ENCODE data around the gene SYCP3.
"Not testable (repeated sequence)": the region's sequence is repeated elsewhere in the genome, so short reads cannot be mapped to it uniquely, and the experiment has no call there.

SYCP3 gene

DNA sequence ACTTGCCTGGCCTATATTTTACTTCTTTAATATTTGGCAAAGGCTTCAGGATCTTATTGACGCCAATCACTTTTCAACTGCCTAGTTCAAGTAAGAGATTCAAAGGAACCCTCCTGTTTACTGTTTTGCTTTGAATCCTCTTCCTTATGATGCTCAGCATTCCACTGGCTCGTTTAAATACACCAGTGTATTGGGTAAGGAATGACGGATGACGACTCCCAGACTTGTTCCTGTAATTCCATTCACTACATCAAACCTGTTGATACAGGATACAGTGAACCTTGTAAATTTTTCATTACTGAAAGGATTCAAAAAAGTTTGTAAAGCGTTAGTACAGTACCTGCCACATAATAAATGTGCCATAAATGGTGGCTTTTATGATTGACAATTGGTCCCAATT, 1.7 kb upstream of the SYCP3 start:
- Histone ChIP-seq H3K4me2 (no peak overlapping the region), H3K9me3 (replicated peaks in 1 of 11) (peaks cover 0 to 18% (median 11%) of the 10 kb centered on the region in 11 experiments; a peak in 14 of 22 replicates), H3K4me3 (no peak overlapping the region), H3K36me3 (peaks cover 23 to 70% (median 48%) of the 10 kb centered on the region in 11 experiments), H3K9ac (no peak overlapping the region), H3K27me3 (no peaks in the 10 kb centered on the region), H4K20me1 (0 out of 22 replicates have a peak, but pooled peaks cover 0 to 4% (median 0%) of the 10 kb centered on the region in 11 experiments), H3K27ac (no peak overlapping the region), H3K4me1 (peaks cover 8 to 36% (median 28%) of the 10 kb centered on the region in 10 experiments; a peak in 19 of 20 replicates)
- no peak for TF ChIP-seq Cebpa-rat (IDR thresholded peaks at IDR 0.05)

DNA sequence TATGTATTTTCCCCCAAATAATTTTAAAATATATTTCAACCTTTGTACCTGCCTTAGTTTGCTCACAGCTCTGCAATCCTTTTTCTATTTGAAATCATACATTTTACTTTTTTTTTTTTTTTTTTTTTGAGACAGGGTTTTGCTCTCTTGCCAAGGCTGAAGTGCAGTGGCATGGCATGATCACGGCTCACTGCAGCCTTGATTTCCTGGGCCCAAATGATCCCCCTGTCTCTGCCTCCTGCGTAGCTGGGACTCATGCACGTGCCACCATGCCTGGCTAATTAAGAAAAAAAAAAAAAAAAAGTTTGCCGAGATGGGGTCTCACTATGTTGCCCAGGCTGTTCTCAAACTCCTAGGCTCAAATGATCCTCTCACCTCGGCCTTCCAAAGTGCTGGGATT, 1.3 kb upstream of the SYCP3 start:
- Histone ChIP-seq H3K4me2 (no peak overlapping the region), H4K20me1 (0 out of 22 replicates have a peak, but pooled peaks cover 0 to 4% (median 0%) of the 10 kb centered on the region in 11 experiments), H3K27ac (no peak overlapping the region), H3K9ac (no peak overlapping the region), H3K9me3 (replicated peaks in 1 of 11) (peaks cover 0 to 18% (median 11%) of the 10 kb centered on the region in 11 experiments; a peak in 14 of 22 replicates), H3K27me3 (no peaks in the 10 kb centered on the region), H3K4me1 (peaks cover 8 to 36% (median 28%) of the 10 kb centered on the region in 10 experiments; a peak in 19 of 20 replicates), H3K4me3 (no peak overlapping the region), H3K36me3 (peaks cover 21 to 66% (median 44%) of the 10 kb centered on the region in 11 experiments)
- TF ChIP-seq Cebpa-rat (IDR thresholded peaks at IDR 0.05), result no peak

DNA sequence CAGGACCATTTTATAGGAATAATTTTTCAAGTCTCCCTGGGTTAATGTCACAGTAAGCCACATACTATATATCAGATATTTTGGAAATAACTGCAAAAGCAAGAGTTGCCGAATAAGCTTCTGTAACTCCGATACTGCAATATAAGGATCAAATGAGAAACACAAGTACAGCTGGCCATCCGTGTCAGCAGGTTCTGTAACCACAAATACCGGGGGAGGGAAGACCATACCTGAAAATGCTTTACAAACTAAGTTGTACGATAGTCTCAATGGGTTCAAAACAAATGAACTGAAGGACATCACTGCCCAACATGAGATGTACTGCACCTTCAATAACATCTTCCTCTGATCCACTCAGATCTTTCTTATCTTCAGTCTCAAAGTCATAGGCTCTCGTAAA, 1.8 kb downstream of the SYCP3 start:
- Histone ChIP-seq H3K4me1 (peaks cover 0 to 9% (median 4%) of the 10 kb centered on the region in 10 experiments; a peak in 13 of 20 replicates), H3K9ac (no peak overlapping the region), H3K36me3 (peaks cover 21 to 64% (median 44%) of the 10 kb centered on the region in 11 experiments)

DNA sequence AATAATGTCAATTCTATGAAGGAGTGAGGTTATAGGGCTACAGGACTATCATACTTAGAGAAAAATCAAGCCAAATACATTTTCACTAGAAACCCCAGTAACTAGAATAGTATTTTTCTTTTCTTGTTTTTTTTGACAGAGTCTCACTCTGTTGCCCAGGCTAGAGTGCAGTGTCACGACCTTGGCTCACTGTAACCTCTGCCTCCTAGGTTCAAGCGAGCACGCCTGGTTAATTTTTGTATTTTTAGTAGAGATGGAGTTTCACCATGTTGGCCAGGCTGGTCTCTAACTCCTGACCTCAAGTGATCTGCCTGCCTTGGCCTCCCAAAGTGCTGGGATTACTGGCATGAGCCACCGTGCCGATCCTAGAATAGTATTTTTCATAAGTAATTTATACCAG, 4.8 kb downstream of the SYCP3 start:
- not testable (repeated sequence) for H3K9ac ChIP-seq, H3K4me1 ChIP-seq, H3K4me3 ChIP-seq, H4K20me1 ChIP-seq, H3K4me2 ChIP-seq, H3K27ac ChIP-seq, H3K27me3 ChIP-seq
- H3K36me3 ChIP-seq, result peaks cover 32 to 74% (median 46%) of the 10 kb centered on the region in 11 experiments
- peaks cover 0 to 15% (median 10%) of the 10 kb centered on the region in 11 experiments; a peak in 14 of 22 replicates for H3K9me3 ChIP-seq (replicated peaks in 1 of 11)

More for the DNA sequence above, 1.8 kb downstream of the SYCP3 start:
- no peak for TF ChIP-seq Cebpa-rat (IDR thresholded peaks at IDR 0.05)
- Histone ChIP-seq H3K9me3 (replicated peaks in 1 of 11) (peaks cover 0 to 18% (median 11%) of the 10 kb centered on the region in 11 experiments; a peak in 14 of 22 replicates), H3K4me2 (no peak overlapping the region), H3K27me3 (no peaks in the 10 kb centered on the region), H3K27ac (no peak overlapping the region), H3K4me3 (no peak overlapping the region), H4K20me1 (no peaks in the 10 kb centered on the region)

DNA sequence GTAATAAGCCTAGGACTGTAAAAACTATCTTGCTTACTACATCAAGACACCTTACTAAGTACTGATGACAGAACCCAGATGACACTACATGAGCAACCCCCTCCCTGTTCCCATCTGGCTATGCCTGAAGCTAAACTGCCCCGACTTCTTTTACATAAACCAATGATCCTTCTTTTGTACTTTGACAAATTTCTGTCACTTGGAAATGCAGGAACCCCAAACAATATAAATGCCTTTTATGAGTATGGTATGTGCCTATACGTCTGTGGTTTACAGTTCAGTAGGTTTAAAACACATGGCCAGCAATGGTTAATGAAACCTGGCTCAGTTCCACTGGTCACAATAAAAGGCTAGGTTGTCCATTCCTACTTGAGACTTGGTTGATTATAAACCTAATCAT, 6.1 kb downstream of the SYCP3 start:
- H3K4me3 ChIP-seq, result no peak overlapping the region
- H3K9me3 ChIP-seq (replicated peaks in 1 of 11), result peaks cover 0 to 2% (median 0%) of the 10 kb centered on the region in 11 experiments; a peak in 2 of 22 replicates
- no peaks in the 10 kb centered on the region for H3K4me1 ChIP-seq
- no peak overlapping the region for H3K27ac ChIP-seq
- no peaks in the 10 kb centered on the region for H3K27me3 ChIP-seq
- peaks cover 25 to 74% (median 33%) of the 10 kb centered on the region in 11 experiments for H3K36me3 ChIP-seq
- no peak overlapping the region for H3K4me2 ChIP-seq
- TF ChIP-seq Cebpa-rat (IDR thresholded peaks at IDR 0.05), result no peak
- no peaks in the 10 kb centered on the region for H4K20me1 ChIP-seq
- H3K9ac ChIP-seq, result no peak overlapping the region

DNA sequence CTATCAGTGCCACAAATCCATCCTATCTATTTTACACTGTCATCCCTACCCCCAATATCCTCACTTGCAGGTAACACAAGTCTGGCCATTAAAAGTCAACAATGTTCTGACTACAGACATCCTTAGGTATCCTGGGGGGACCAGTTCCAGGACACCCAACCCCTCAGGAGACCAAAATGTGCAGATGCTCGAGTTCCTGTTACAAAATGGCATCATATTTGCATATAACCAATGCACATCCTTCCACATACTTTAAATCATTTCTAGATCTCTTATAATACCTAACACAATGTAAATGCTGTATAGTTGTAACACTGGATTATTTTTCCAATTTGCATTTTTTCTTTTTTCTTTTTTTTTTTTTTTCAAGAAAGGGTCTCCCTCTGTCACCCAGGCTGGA, 6.9 kb downstream of the SYCP3 start:
- Histone ChIP-seq H3K4me2 (no peak overlapping the region), H3K9ac (no peak overlapping the region), H3K27me3 (no peaks in the 10 kb centered on the region), H3K36me3 (peaks cover 26 to 73% (median 34%) of the 10 kb centered on the region in 11 experiments), H3K9me3 (replicated peaks in 1 of 11) (no peaks in the 10 kb centered on the region), H3K27ac (no peak overlapping the region), H3K4me1 (no peaks in the 10 kb centered on the region), H3K4me3 (no peak overlapping the region), H4K20me1 (no peaks in the 10 kb centered on the region)
- no peak for TF ChIP-seq Cebpa-rat (IDR thresholded peaks at IDR 0.05)

DNA sequence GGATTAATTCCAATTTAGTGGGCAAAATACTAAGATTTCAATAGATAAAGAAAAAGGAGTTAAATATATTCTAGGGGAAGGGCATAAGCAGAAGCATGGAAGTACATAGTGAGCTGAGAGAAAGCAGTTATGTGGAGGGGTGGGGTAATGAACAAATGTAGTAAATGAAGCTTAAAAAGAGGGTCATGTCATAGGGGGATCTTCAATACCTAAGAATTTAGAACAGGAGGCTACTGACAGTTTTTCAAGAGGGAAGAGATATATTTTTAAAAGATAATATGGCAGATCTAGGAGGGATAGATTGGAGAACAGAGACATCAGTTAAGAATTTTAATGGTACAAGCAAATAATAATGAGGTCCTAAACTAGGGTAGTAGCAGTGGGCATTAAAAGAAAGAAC, 9.4 kb downstream of the SYCP3 start:
- TF ChIP-seq Cebpa-rat (IDR thresholded peaks at IDR 0.05), result no peak
- peaks cover 32 to 83% (median 45%) of the 10 kb centered on the region in 11 experiments for H3K36me3 ChIP-seq
- H4K20me1 ChIP-seq, result no peaks in the 10 kb centered on the region
- H3K4me2 ChIP-seq, result no peak overlapping the region
- H3K9me3 ChIP-seq (replicated peaks in 1 of 11), result no peaks in the 10 kb centered on the region
- no peaks in the 10 kb centered on the region for H3K4me1 ChIP-seq
- H3K27me3 ChIP-seq, result no peaks in the 10 kb centered on the region
- H3K9ac ChIP-seq, result no peak overlapping the region
- no peak overlapping the region for H3K27ac ChIP-seq
- no peak overlapping the region for H3K4me3 ChIP-seq

DNA sequence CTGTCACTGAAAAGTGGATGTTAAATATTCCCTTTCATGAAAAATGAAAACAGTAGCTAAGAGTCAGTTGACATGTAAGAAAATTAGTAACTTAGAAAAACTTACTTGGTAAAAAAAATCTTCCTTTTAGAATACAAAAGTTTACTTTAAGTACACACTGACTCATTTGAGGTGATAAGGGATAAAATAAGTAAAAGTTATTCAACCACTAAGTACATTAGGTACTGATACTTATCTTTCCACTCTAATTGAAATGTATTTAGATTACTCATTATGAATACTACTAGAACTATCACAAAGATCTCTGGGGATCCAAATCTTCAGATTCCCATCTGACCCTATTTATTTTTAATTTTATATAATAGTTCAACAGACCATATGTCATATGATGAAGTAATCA, 12.2 kb downstream of the SYCP3 start:
- no peak for TF ChIP-seq Cebpa-rat (IDR thresholded peaks at IDR 0.05)
- Histone ChIP-seq H4K20me1 (no peaks in the 10 kb centered on the region), H3K27ac (no peak overlapping the region)

DNA sequence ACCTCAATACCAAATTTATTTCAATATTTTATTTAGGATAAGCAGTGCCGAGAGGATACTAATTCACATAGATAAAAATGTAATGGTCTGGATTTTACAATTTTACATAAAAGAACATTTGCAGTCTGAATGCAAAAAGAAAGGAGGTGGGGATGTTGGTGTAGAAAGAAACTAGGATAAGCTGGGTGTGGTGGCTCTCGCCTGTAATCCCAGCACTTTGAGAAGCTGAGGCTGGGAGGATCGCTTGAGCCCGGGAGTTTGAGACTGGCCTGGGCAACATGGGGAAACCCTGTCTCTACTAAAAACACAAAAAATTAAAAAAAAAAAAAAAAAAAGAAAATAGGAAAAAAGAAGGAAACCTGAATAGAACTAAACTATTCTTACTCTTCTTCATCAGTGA, 16.9 kb downstream of the SYCP3 start:
- Histone ChIP-seq H3K27me3 (no peaks in the 10 kb centered on the region), H3K9me3 (replicated peaks in 1 of 11) (no peaks in the 10 kb centered on the region), H3K27ac (no peak overlapping the region), H3K9ac (no peak overlapping the region), H3K4me3 (no peak overlapping the region), H3K4me1 (no peaks in the 10 kb centered on the region), H3K36me3 (peaks cover 17 to 72% (median 38%) of the 10 kb centered on the region in 11 experiments), H4K20me1 (no peaks in the 10 kb centered on the region), H3K4me2 (no peak overlapping the region)
- TF ChIP-seq Cebpa-rat (IDR thresholded peaks at IDR 0.05), result no peak

More for the DNA sequence above, 12.2 kb downstream of the SYCP3 start:
- no peaks in the 10 kb centered on the region for H3K4me1 ChIP-seq
- H3K4me3 ChIP-seq, result no peak overlapping the region
- peaks cover 23 to 70% (median 47%) of the 10 kb centered on the region in 11 experiments for H3K36me3 ChIP-seq
- H3K4me2 ChIP-seq, result no peak overlapping the region
- no peak overlapping the region for H3K9ac ChIP-seq
- H3K27me3 ChIP-seq, result no peaks in the 10 kb centered on the region
- no peaks in the 10 kb centered on the region for H3K9me3 ChIP-seq (replicated peaks in 1 of 11)

DNA sequence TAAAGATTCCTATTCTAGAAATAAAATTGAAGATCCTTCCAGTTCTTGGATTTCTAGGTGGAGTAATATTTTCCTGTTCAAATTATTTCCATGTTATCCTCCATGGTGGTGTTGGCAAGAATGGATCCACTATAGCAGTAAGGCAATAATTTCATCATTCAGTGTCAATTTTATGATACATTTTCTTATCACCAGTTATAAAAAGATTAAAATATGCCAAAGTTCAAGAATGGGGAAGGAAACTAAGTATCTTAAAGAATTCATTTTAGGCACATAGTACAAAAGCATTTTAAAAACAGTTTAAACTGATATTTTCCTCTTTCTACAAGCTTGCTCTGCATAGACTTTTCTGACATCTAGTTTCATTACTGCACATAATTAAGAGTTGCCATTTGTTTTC, 19.1 kb downstream of the SYCP3 start:
- Histone ChIP-seq H3K36me3 (peaks cover 17 to 59% (median 26%) of the 10 kb centered on the region in 11 experiments; a peak in 21 of 22 replicates), H3K4me2 (no peak overlapping the region), H4K20me1 (peaks cover 0 to 8% (median 0%) of the 10 kb centered on the region in 11 experiments; a peak in 1 of 22 replicates), H3K9me3 (replicated peaks in 1 of 11) (no peaks in the 10 kb centered on the region), H3K27me3 (no peaks in the 10 kb centered on the region), H3K9ac (no peak overlapping the region), H3K27ac (no peak overlapping the region), H3K4me1 (peaks cover 0 to 9% (median 3%) of the 10 kb centered on the region in 10 experiments; a peak in 10 of 20 replicates), H3K4me3 (no peak overlapping the region)
- TF ChIP-seq Cebpa-rat (IDR thresholded peaks at IDR 0.05), result no peak

Measured in BLaER1 treated with 17β-estradiol and CSF1 and Interleukin-3, amounts not matched to agents 10 nM and 100 nM (cell line).